CD4-positive, alpha-beta T cell treated with Interleukin-1 beta for 1 hour (primary cell): ENCODE measurements around the gene CDKAL1.

Experiments used
- DNase-seq, 2 donors: peaks; one replicate each; pipeline ENCODE4 v3.0.0-alpha.2; 2020 to 2022

CDKAL1 gene

GRCh38 chr6:20684474-20684873 is 150.2 kb downstream of the CDKAL1 start:
- no peak for DNase-seq

GRCh38 chr6:20686142-20686541 is 151.9 kb downstream of the CDKAL1 start:
- no peak for DNase-seq

- DNase-seq, result no peak
Observed at GRCh38 chr6:20687494-20687893, 153.2 kb downstream of the CDKAL1 start.

- DNase-seq, result no peak
Observed at GRCh38 chr6:20688710-20689500, 154.6 kb downstream of the CDKAL1 start.

GRCh38 chr6:20691185-20691584 is 156.9 kb downstream of the CDKAL1 start:
- no peak for DNase-seq

GRCh38 chr6:20692023-20692422 is 157.8 kb downstream of the CDKAL1 start:
- no peak for DNase-seq

GRCh38 chr6:20693466-20694063 is 159.3 kb downstream of the CDKAL1 start:
- DNase-seq, result no peak

- DNase-seq, result no peak
Observed at GRCh38 chr6:20696676-20697075, 162.4 kb downstream of the CDKAL1 start.

GRCh38 chr6:20698675-20699074 is 164.4 kb downstream of the CDKAL1 start:
- no peak for DNase-seq

GRCh38 chr6:20699402-20699801 is 165.1 kb downstream of the CDKAL1 start:
- no peak for DNase-seq

GRCh38 chr6:20700375-20700774 is 166.1 kb downstream of the CDKAL1 start:
- DNase-seq, result no peak

GRCh38 chr6:20702366-20702765 is 168.1 kb downstream of the CDKAL1 start:
- no peak for DNase-seq

GRCh38 chr6:20703049-20703448 is 168.8 kb downstream of the CDKAL1 start:
- DNase-seq, result no peak

GRCh38 chr6:20704325-20705025 is 170.2 kb downstream of the CDKAL1 start:
- DNase-seq, result no peak

- no peak for DNase-seq
Observed at GRCh38 chr6:20705741-20706140, 171.5 kb downstream of the CDKAL1 start.

- DNase-seq, result no peak
Observed at GRCh38 chr6:20706238-20706938, 172.1 kb downstream of the CDKAL1 start.

GRCh38 chr6:20706939-20707485 is 172.8 kb downstream of the CDKAL1 start:
- DNase-seq, result no peak

- no peak for DNase-seq
Observed at GRCh38 chr6:20707870-20708269, 173.6 kb downstream of the CDKAL1 start.

GRCh38 chr6:20708367-20709124 is 174.3 kb downstream of the CDKAL1 start:
- DNase-seq, result peak in 1 of 2 donors; percentile 4

GRCh38 chr6:20709451-20709850 is 175.2 kb downstream of the CDKAL1 start:
- DNase-seq, result no peak

GRCh38 chr6:20710341-20710740 is 176.1 kb downstream of the CDKAL1 start:
- DNase-seq, result no peak

- DNase-seq, result no peak
Observed at GRCh38 chr6:20711518-20711917, 177.3 kb downstream of the CDKAL1 start.
